Parathyroid adenoma (tissue), 2 donors: ENCODE measurements around the gene ARF6.
A peak's percentile ranks its signal among the peaks of the same experiment; 100 is the strongest.

Experiments used
- H2AFZ ChIP-seq: fragments of 300-600 bp; sonication (generic); one replicate; pipeline ENCODE4 v1.7.0; 2017; ENCODE audit warnings: antibody characterized with exemption, mild to moderate bottlenecking
- H3K27ac ChIP-seq: fragments of 300-600 bp; sonication (generic); one replicate; pipeline ENCODE4 v1.7.0; 2017
- H3K27me3 ChIP-seq: fragments of 300-600 bp; sonication (generic); one replicate; pipeline ENCODE4 v1.7.0; 2017; ENCODE audit warnings: low read length; ENCODE audit not compliant: control insufficient read depth, insufficient read depth
- H3K36me3 ChIP-seq: fragments of 300-600 bp; sonication (generic); one replicate; pipeline ENCODE4 v1.7.0; 2017; ENCODE audit warnings: low read length; ENCODE audit not compliant: control insufficient read depth, insufficient read depth
- H3K4me1 ChIP-seq: fragments of 300-600 bp; sonication (generic); one replicate; pipeline ENCODE4 v1.7.0; 2017; ENCODE audit warnings: control low read depth
- H3K4me2 ChIP-seq: fragments of 300-600 bp; sonication (generic); one replicate; pipeline ENCODE4 v1.7.0; 2017; ENCODE audit warnings: low read length
- H3K4me3 ChIP-seq: fragments of 300-600 bp; sonication (generic); one replicate; pipeline ENCODE4 v1.7.0; 2017; ENCODE audit warnings: low read depth, low read length
- H3K79me2 ChIP-seq: fragments of 300-600 bp; sonication (generic); one replicate; pipeline ENCODE4 v1.7.0; 2017; ENCODE audit warnings: control low read depth
- H3K9ac ChIP-seq: fragments of 300-600 bp; sonication (generic); one replicate; pipeline ENCODE4 v1.7.0; 2017; ENCODE audit warnings: mild to moderate bottlenecking
- H3K9me3 ChIP-seq: fragments of 300-600 bp; sonication (generic); one replicate; pipeline ENCODE4 v1.7.0; 2017; ENCODE audit warnings: low read length; ENCODE audit not compliant: control insufficient read depth
- TF ChIP-seq, protein P1 (sequence below): fragments of 300-600 bp; sonication (generic); IDR thresholded peaks from one replicate; pipeline ENCODE4 v1.7.0; 2017; ENCODE audit warnings: antibody characterized with exemption, mild to moderate bottlenecking
- donor health status: primary hyperparathyroidism.

Gene ARF6

DNA sequence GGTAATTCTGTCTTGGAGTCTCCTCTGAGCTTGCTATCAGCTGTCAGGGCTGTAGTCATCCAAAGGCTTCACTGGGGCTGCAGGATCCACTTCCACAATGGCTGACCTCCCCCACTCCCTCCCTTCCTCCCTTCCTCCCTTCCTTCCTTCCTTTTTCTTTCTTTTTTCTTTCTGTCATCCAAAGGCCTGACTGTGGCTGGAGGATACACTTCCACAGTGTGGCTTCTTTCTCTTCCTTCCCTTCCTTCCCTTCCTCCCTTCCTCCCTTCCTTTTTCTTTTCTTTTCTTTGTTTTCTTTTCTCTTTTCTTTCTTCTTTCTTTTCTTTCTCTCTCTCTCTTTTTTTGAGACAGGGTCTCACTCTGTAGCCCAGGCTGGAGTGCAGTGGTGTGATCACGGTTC lies 30.6 kb downstream of the ARF6 start:
- H3K4me1 ChIP-seq: no peaks in the 10 kb centered on the region
- no peaks in the 10 kb centered on the region for H3K36me3 ChIP-seq
- peak overlapping the region; percentile 45 for H2AFZ ChIP-seq
- H3K79me2 ChIP-seq: no peaks in the 10 kb centered on the region
- H3K4me3 ChIP-seq: no peak overlapping the region
- no peaks in the 10 kb centered on the region for H3K27me3 ChIP-seq
- no peak overlapping the region for H3K4me2 ChIP-seq
- no peak overlapping the region for H3K9ac ChIP-seq
- H3K27ac ChIP-seq: no peak overlapping the region
- no peaks in the 10 kb centered on the region for H3K9me3 ChIP-seq
- TF ChIP-seq, protein P1, sequence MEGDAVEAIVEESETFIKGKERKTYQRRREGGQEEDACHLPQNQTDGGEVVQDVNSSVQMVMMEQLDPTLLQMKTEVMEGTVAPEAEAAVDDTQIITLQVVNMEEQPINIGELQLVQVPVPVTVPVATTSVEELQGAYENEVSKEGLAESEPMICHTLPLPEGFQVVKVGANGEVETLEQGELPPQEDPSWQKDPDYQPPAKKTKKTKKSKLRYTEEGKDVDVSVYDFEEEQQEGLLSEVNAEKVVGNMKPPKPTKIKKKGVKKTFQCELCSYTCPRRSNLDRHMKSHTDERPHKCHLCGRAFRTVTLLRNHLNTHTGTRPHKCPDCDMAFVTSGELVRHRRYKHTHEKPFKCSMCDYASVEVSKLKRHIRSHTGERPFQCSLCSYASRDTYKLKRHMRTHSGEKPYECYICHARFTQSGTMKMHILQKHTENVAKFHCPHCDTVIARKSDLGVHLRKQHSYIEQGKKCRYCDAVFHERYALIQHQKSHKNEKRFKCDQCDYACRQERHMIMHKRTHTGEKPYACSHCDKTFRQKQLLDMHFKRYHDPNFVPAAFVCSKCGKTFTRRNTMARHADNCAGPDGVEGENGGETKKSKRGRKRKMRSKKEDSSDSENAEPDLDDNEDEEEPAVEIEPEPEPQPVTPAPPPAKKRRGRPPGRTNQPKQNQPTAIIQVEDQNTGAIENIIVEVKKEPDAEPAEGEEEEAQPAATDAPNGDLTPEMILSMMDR: no peak

- no peak overlapping the region for H3K4me2 ChIP-seq
- peak overlapping the region; percentile 45 for H2AFZ ChIP-seq
- no peaks in the 10 kb centered on the region for H3K79me2 ChIP-seq
- H3K4me1 ChIP-seq: no peaks in the 10 kb centered on the region
- TF ChIP-seq, protein P1: no peak
- H3K4me3 ChIP-seq: no peak overlapping the region
- H3K36me3 ChIP-seq: no peaks in the 10 kb centered on the region
- H3K9ac ChIP-seq: no peak overlapping the region
- H3K27me3 ChIP-seq: no peaks in the 10 kb centered on the region
- no peaks in the 10 kb centered on the region for H3K9me3 ChIP-seq
- H3K27ac ChIP-seq: no peak overlapping the region
Observed at GRCh38 chr14:49923881-49924280, 31.0 kb downstream of the ARF6 start.

GRCh38 chr14:49924852-49925251 lies 32.0 kb downstream of the ARF6 start:
- Histone ChIP-seq H3K9ac (no peak overlapping the region), H3K79me2 (no peaks in the 10 kb centered on the region), H3K27ac (no peak overlapping the region), H3K4me1 (no peaks in the 10 kb centered on the region), H3K9me3 (no peaks in the 10 kb centered on the region), H3K4me3 (no peak overlapping the region), H2AFZ (no peak overlapping the region), H3K27me3 (no peaks in the 10 kb centered on the region), H3K4me2 (no peak overlapping the region), H3K36me3 (no peaks in the 10 kb centered on the region)
- TF ChIP-seq, protein P1: no peak

DNA sequence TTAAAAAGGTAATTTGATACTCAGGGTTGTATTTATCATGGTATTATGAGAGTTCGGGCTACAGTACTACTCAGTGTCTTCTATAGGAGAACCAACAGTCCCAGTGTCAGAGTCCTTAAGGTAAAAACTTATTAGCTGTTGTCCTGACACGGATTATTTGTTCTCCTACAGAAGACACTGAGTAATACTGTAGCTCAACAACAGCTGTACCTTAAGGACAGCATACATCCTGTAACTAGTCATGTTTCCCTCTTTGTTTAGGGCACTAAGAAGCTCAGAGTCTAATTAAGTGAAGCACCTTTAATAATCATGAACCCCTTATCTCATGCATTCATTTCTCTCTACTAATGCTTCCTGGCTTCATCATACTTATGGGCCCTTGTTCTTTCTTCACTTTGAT lies 33.9 kb downstream of the ARF6 start:
- Histone ChIP-seq H3K36me3 (no peaks in the 10 kb centered on the region), H3K79me2 (no peaks in the 10 kb centered on the region), H3K4me3 (no peak overlapping the region), H3K4me1 (no peaks in the 10 kb centered on the region), H3K27me3 (no peaks in the 10 kb centered on the region), H3K27ac (no peak overlapping the region), H3K9me3 (no peaks in the 10 kb centered on the region), H2AFZ (no peak overlapping the region), H3K4me2 (no peak overlapping the region), H3K9ac (no peak overlapping the region)
- TF ChIP-seq, protein P1: no peak

- Histone ChIP-seq H3K36me3 (no peaks in the 10 kb centered on the region), H3K4me1 (no peaks in the 10 kb centered on the region), H3K9ac (no peak overlapping the region), H3K4me3 (no peak overlapping the region), H3K9me3 (no peaks in the 10 kb centered on the region), H3K27ac (no peak overlapping the region), H2AFZ (no peak overlapping the region), H3K79me2 (no peaks in the 10 kb centered on the region), H3K4me2 (no peak overlapping the region), H3K27me3 (no peaks in the 10 kb centered on the region)
- TF ChIP-seq, protein P1: no peak
Observed at GRCh38 chr14:49928015-49928414, 35.1 kb downstream of the ARF6 start.
